GM12878 (cell line): ENCODE measurements around the gene ZNF592. TPM values are rescaled to one million over a fixed set of nuclear protein-coding genes. Genes with fewer than 3 reads are reported as not detected.

Source experiments
- ATAC-seq: fragments of 200-7000 bp; cut with Tn5 transposase; 3 replicates; pipeline ENCODE4 v1.9.1; 2020; ENCODE audit warnings: mild to moderate bottlenecking, moderate library complexity
- BruUV-seq: library from RNA; stranded (reverse); fragments of 400-500 nt; replicated peaks from 2 replicates; lab custom pipeline; 2021; lab: Mats Ljungman, UMichigan
- CTCF ChIA-PET: fragments of 300-600 bp; sonication (Branson Sonifier 250); formaldehyde crosslinking; extraction: SDS; loops from one replicate; lab custom pipeline; 2021; ENCODE audit warnings: inconsistent platforms; lab: Yijun Ruan, JAX
- POLR2A ChIA-PET: fragments of 350-600 bp; formaldehyde crosslinking; extraction: SDS; loops from one replicate; lab custom pipeline; 2021; ENCODE audit warnings: inconsistent platforms; lab: Charles Lee
- RAD21 ChIA-PET: fragments of 300-600 bp; sonication (Branson Sonifier 250); formaldehyde crosslinking; loops from one replicate; lab custom pipeline; 2023; ENCODE audit warnings: antibody characterized with exemption; ENCODE audit not compliant: unreplicated experiment; lab: Charles Lee
- SMC1A ChIA-PET: fragments of 300-600 bp; sonication (Branson Sonifier 250); formaldehyde crosslinking; loops from one replicate; lab custom pipeline; 2023; ENCODE audit not compliant: unreplicated experiment, uncharacterized antibody; lab: Charles Lee
- DNase-seq: peaks from one replicate; pipeline ENCODE4 v3.0.0-alpha.2; 2011; ENCODE audit warnings: low read depth, low spot score
- FAIRE-seq: peaks from 3 replicates; lab custom pipeline; 2011; peaks lifted over from hg19 to GRCh38; lab: Jason Lieb, UNC
- H2AFZ ChIP-seq: 2 replicates; pipeline ENCODE4 v1.6.0; 2011; ENCODE audit warnings: low read depth, low read length, control low read depth; ENCODE audit not compliant: control insufficient read depth
- H3K27ac ChIP-seq: 2 replicates; pipeline ENCODE4 v1.5.1; 2011; ENCODE audit warnings: control low read depth; ENCODE audit not compliant: control insufficient read depth, insufficient read depth
- H3K27me3 ChIP-seq, 2 experiments: replicated peaks in 1 of 2; 2 replicates each; pipeline versions ENCODE4 v1.6.0 to v1.6.1; 2011; ENCODE audit warnings: low read length in 1 of 2; ENCODE audit not compliant: control insufficient read depth in 2 of 2, insufficient read depth in 2 of 2
- H3K36me3 ChIP-seq, 2 experiments: 2 replicates each; pipeline ENCODE4 v1.5.1; 2011; ENCODE audit warnings: low read length in 1 of 2; ENCODE audit not compliant: control insufficient read depth in 2 of 2, insufficient read depth in 2 of 2
- H3K4me1 ChIP-seq: 2 replicates; pipeline ENCODE4 v1.6.1; 2011; ENCODE audit warnings: mild to moderate bottlenecking, low read length, moderate library complexity, mixed read lengths; ENCODE audit not compliant: control insufficient read depth, insufficient read depth
- H3K4me2 ChIP-seq: 2 replicates; pipeline ENCODE4 v1.6.0; 2011; ENCODE audit warnings: control low read depth; ENCODE audit not compliant: control insufficient read depth, insufficient read depth
- H3K4me3 ChIP-seq: fragments of 200-600 bp; sonication (generic); 2 replicates; pipeline ENCODE4 v1.5.1; 2016
- H3K79me2 ChIP-seq: 2 replicates; pipeline ENCODE4 v1.6.0; 2011; ENCODE audit warnings: low read length; ENCODE audit not compliant: control insufficient read depth, insufficient read depth
- H3K9ac ChIP-seq: 2 replicates; pipeline ENCODE4 v1.8.0; 2011; ENCODE audit warnings: low read length, control low read depth, mixed read lengths; ENCODE audit not compliant: control insufficient read depth, insufficient read depth
- H3K9me3 ChIP-seq: replicated peaks from 3 replicates; pipeline ENCODE4 v1.5.1; 2011; ENCODE audit warnings: mild to moderate bottlenecking, low read length; ENCODE audit not compliant: control insufficient read depth, insufficient read depth
- H4K20me1 ChIP-seq: 2 replicates; pipeline ENCODE4 v1.6.0; 2011; ENCODE audit not compliant: control insufficient read depth, insufficient read depth
- ASH2L ChIP-seq: fragments of 300-600, 200-600 bp; sonication (generic); IDR thresholded peaks from 2 replicates; pipeline ENCODE4 v1.6.1; 2017; ENCODE audit warnings: low read depth, mild to moderate bottlenecking, borderline replicate concordance
- GATAD2B ChIP-seq: fragments of 450-650 bp; conservative IDR thresholded peaks from 2 replicates; pipeline ENCODE4 v1.6.1; 2017; ENCODE audit warnings: low read depth, mild to moderate bottlenecking, moderate library complexity
- HDAC2 ChIP-seq: fragments of 200-600 bp; sonication (generic); IDR thresholded peaks from 2 replicates; pipeline ENCODE4 v1.6.1; 2017
- NBN ChIP-seq: fragments of 450-650 bp; IDR thresholded peaks from 2 replicates; pipeline ENCODE4 v1.6.1; 2016
- NRF1 ChIP-seq: conservative IDR thresholded peaks from 2 replicates; pipeline ENCODE4 v1.6.1; 2011; ENCODE audit warnings: mild to moderate bottlenecking, low read depth, low read length, improper control_type of control experiment
- POLR2A ChIP-seq: IDR thresholded peaks from 2 replicates; pipeline ENCODE4 v1.6.1; 2011; ENCODE audit warnings: low read depth, mild to moderate bottlenecking, low read length
- RCOR1 ChIP-seq: conservative IDR thresholded peaks from 2 replicates; pipeline ENCODE4 v1.6.1; 2012; ENCODE audit warnings: low read depth, low read length, improper control_type of control experiment
- RELA ChIP-seq: fragments of 450-650 bp; IDR thresholded peaks from 2 replicates; pipeline ENCODE4 v1.8.0; 2014; ENCODE audit warnings: borderline replicate concordance; ENCODE audit not compliant: partially characterized antibody
- RUNX3 ChIP-seq: IDR thresholded peaks from 2 replicates; pipeline ENCODE4 v1.6.1; 2012; ENCODE audit warnings: low read length, inconsistent platforms
- SIN3A ChIP-seq: IDR thresholded peaks from 2 replicates; pipeline ENCODE4 v1.6.1; 2012; ENCODE audit warnings: low read depth, low read length, improper control_type of control experiment
- SIX5 ChIP-seq: IDR thresholded peaks from 2 replicates; pipeline ENCODE4 v1.6.1; 2011; ENCODE audit warnings: mild to moderate bottlenecking, low read depth, low read length, moderate library complexity; ENCODE audit not compliant: severe bottlenecking
- SUPT20H ChIP-seq: IDR thresholded peaks from 2 replicates; pipeline ENCODE4 v1.6.1; 2011; ENCODE audit warnings: low read depth, mild to moderate bottlenecking, low read length, moderate library complexity, borderline replicate concordance; ENCODE audit not compliant: control insufficient read depth
- TAF1 ChIP-seq: IDR thresholded peaks from 2 replicates; pipeline ENCODE4 v1.6.1; 2011; ENCODE audit warnings: mild to moderate bottlenecking, low read depth, low read length, borderline replicate concordance
- TARDBP ChIP-seq: IDR thresholded peaks from 2 replicates; pipeline ENCODE4 v1.6.1; 2016; ENCODE audit warnings: borderline replicate concordance
- TBL1XR1 ChIP-seq: IDR thresholded peaks from 2 replicates; pipeline ENCODE4 v1.6.1; 2012; ENCODE audit warnings: low read depth, low read length, improper control_type of control experiment
- YBX1 ChIP-seq: fragments of 450-650 bp; IDR thresholded peaks from 2 replicates; pipeline ENCODE4 v1.6.1; 2016; ENCODE audit warnings: antibody characterized with exemption
- WGBS: methylation state at CpG from one replicate; pipeline ENCODE4 v1.1.6; 2016; ENCODE audit warnings: low lambda C conversion rate; ENCODE audit not compliant: insufficient replicate concordance, insufficient coverage; ENCODE audit errors: missing lambda C conversion rate; 5-methylcytosine and 5-hydroxymethylcytosine counted together
- in situ Hi-C: fragments of 300-500 bp; cut with MboI; formaldehyde crosslinking; loops from 9 replicates; pipeline ENCODE4 v1.14.3; 2018; ENCODE audit warnings: mixed read lengths
- intact Hi-C: fragments of 100-400 bp; cut with micrococcal nuclease; formaldehyde crosslinking; loops from one replicate; pipeline ENCODE4 v1.14.2; 2022; ENCODE audit not compliant: unreplicated experiment
- polyA plus RNA-seq, 11 experiments: library from polyadenylated mRNA; depleted of rRNA in 4 of 11; unstranded in 6 of 11; stranded (reverse) in 5 of 11; fragments of >200 nt; fragmentation: Nextera tagmentation in 4 of 11; fragmentation: Illumina TruSeq in 1 of 11; extraction: Ambion mirVana in 4 of 11; extraction: Trizol in 1 of 11; gene quantifications; 1 replicate in 1 of 11; 2 replicates in 10 of 11; pipeline versions ENCODE4 v1.2.1 to v1.2.3, GENCODE V29; 2011 to 2016; ENCODE audit warnings: inconsistent platforms in 2 of 11, missing spikeins in 2 of 11, low read depth in 1 of 11
- total RNA-seq, 4 experiments: library from RNA; depleted of rRNA in 3 of 4; stranded (reverse); fragments of >200 nt in 3 of 4; fragmentation: Illumina TruSeq in 1 of 4; extraction: Trizol in 1 of 4; gene quantifications; 2 replicates each; pipeline versions ENCODE4 v1.2.1 to v1.2.3, GENCODE V29; 2013 to 2021
- TF ChIP-seq, protein P1 (sequence below): IDR thresholded peaks from 2 replicates; pipeline ENCODE4 v1.6.1; 2011; ENCODE audit warnings: borderline replicate concordance, low read depth, mild to moderate bottlenecking, moderate library complexity, mixed read lengths, low read length; ENCODE audit not compliant: insufficient read depth; ENCODE audit errors: extremely low read length

The ZNF592 gene
- total and polyA plus RNA-seq, 10 of the 15 experiments (the other 5 are each of a cell fraction or from before 2014, with no cell fraction given), result 0.95 to 23.7 (median 8.6) TPM

GRCh38 chr15:84797801-84798200 is 49.4 kb downstream of the ZNF592 start:
- ChIA-PET CTCF (no interaction called here), SMC1A (no interaction called here)
- 100% methylated on average over 3 of the region's 3 CpGs for WGBS

GRCh38 chr15:84798436-84798946 is 50.1 kb downstream of the ZNF592 start:
- Histone ChIP-seq H3K36me3 (peaks cover 28 to 32% of the 10 kb centered on the region in 2 experiments), H3K4me3 (no peak overlapping the region), H4K20me1 (no peaks in the 10 kb centered on the region; the same call in 1 of the 2 replicates), H3K9me3 (no peaks in the 10 kb centered on the region), H3K9ac (no peak overlapping the region), H3K27ac (no peak overlapping the region), H3K4me1 (no peaks in the 10 kb centered on the region), H3K27me3 (no peaks in the 10 kb centered on the region), H3K4me2 (no peak overlapping the region), H2AFZ (no peak overlapping the region), H3K79me2 (no peaks in the 10 kb centered on the region)
- TF ChIP-seq POLR2A, result peak; percentile 46
- no peak for TF ChIP-seq NRF1
- TF ChIP-seq RELA, result no peak
- TF ChIP-seq SIX5, result no peak
- BruUV-seq, result no TSS peak
- 90% methylated on average over 21 of the region's 21 CpGs for WGBS
- no peak for FAIRE-seq
- in situ Hi-C loops (no loop called here), intact Hi-C loops (no loop called here)
- CTCF ChIA-PET, result no interaction called here
- POLR2A ChIA-PET, result no interaction called here
- no peak for DNase-seq
- ATAC-seq, result no peak
- RAD21 ChIA-PET, result no interaction called here
- SMC1A ChIA-PET, result no interaction called here

More at GRCh38 chr15:84797801-84798200, 49.4 kb downstream of the ZNF592 start:
- Histone ChIP-seq H3K4me1 (no peaks in the 10 kb centered on the region), H3K36me3 (peaks cover 28 to 32% of the 10 kb centered on the region in 2 experiments), H3K4me2 (no peak overlapping the region), H3K9ac (no peak overlapping the region), H3K4me3 (no peak overlapping the region), H3K79me2 (no peaks in the 10 kb centered on the region), H3K27me3 (no peaks in the 10 kb centered on the region), H3K27ac (no peak overlapping the region), H4K20me1 (no peaks in the 10 kb centered on the region; the same call in 1 of the 2 replicates), H2AFZ (no peak overlapping the region), H3K9me3 (no peaks in the 10 kb centered on the region)
- TF ChIP-seq GATAD2B, result no peak
- no peak for TF ChIP-seq RCOR1
- TF ChIP-seq HDAC2, result no peak
- no peak for TF ChIP-seq SUPT20H
- TF ChIP-seq, protein P1, sequence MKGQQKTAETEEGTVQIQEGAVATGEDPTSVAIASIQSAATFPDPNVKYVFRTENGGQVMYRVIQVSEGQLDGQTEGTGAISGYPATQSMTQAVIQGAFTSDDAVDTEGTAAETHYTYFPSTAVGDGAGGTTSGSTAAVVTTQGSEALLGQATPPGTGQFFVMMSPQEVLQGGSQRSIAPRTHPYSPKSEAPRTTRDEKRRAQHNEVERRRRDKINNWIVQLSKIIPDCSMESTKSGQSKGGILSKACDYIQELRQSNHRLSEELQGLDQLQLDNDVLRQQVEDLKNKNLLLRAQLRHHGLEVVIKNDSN, result no peak
- no peak for TF ChIP-seq NBN
- TF ChIP-seq TARDBP, result no peak
- TF ChIP-seq SIN3A, result no peak
- no peak for TF ChIP-seq YBX1
- no peak for TF ChIP-seq ASH2L
- TF ChIP-seq TAF1, result no peak
- no peak for TF ChIP-seq TBL1XR1
- no peak for TF ChIP-seq RUNX3
- ChIA-PET RAD21 (no interaction called here), POLR2A (no interaction called here)
- DNase-seq (no peak), FAIRE-seq (no peak), ATAC-seq (no peak)
- intact Hi-C loops, result no loop called here
- BruUV-seq, result no TSS peak
- in situ Hi-C loops, result no loop called here
